ENCODE data around the gene MICA.

Gene MICA

GRCh38 chr6:31462026-31462963 lies 58.9 kb downstream of the MICA start:
- DNase-seq, result no peak

- DNase-seq, result peak; percentile 81 to 87
Measured at GRCh38 chr6:31462964-31463870, 59.8 kb downstream of the MICA start.

DNA sequence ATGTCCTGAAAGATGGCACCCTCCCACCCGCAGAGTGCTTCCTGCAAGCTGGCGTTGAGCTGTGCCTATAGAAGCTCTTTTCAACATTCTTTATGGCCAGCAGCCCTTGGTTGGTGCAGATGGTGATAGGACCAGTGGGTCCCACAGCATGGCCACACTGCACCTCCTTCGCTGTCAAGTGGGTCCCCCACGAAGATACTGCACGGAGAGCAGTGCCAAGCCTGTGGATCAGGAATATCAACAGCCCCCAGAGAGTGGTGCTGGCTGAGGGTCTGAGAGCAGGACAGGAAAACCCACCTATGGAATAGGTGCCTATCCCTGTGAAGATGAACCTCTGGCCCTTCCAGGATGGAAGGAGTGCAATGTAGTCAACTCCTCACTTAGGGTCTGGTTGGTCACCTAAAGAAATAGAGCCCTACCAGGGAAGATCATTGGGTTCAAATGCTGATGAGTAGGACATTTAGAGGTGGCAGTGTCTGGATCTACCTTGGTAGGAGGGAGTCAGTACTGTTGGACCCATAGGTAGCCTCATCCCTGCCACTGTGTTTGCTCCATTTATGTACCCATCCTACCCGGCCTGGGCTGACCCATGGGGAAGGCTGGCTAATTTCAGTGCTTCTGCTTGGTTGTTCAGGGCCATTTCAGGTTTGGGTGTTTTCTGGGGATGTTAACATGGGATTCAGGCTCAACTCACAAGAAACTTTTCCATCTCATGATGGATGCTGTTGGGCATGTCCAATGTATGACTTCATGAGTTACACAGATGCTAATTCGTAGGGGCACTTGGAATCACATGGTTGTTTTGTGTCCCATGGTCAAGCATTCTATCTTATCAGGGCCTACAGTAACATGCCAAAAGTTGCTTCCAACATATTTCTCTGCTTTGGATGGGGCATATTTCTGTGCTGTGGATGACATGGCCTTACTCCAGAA lies 61.1 kb downstream of the MICA start:
- no peak for DNase-seq

Data from stimulated activated CD4-positive, alpha-beta T cell treated with anti-CD3 and anti-CD28 coated beads, Interleukin-2, amount 100 ng/mL, for 48 hours (primary cell).